Measurements from ENCODE around the gene TBX1. TPM values are rescaled to one million over a fixed set of nuclear protein-coding genes. Genes with fewer than 3 reads are reported as not detected.

The TBX1 gene
- polyA plus RNA-seq, 3 donors from 2014 or later, result 0.12 TPM; not detected in 2

- H3K36me3 Mint-ChIP-seq, result peaks cover 0 to 7% (median 5%) of the 10 kb centered on the region in 3 donors
- H3K27ac Mint-ChIP-seq, result no peak overlapping the region
- H3K27me3 Mint-ChIP-seq (ENCODE audit: low read depth in 3 of 3), result peaks cover 15 to 29% (median 23%) of the 10 kb centered on the region in 3 donors
Measured at GRCh38 chr22:19764299-19764593, 3.7 kb downstream of the TBX1 start.

GRCh38 chr22:19764636-19765476 lies 4.3 kb downstream of the TBX1 start:
- peak overlapping the region; percentile 61 to 84 (median 69) for H3K4me3 Mint-ChIP-seq
- DNase-seq, result no peak
- H3K36me3 Mint-ChIP-seq, result peaks cover 0 to 6% (median 5%) of the 10 kb centered on the region in 3 donors
- peaks cover 0 to 2% (median 0%) of the 10 kb centered on the region in 6 donors for H3K9me3 Mint-ChIP-seq
- peaks cover 12 to 22% of the 10 kb centered on the region in 2 donors for H3K4me1 Mint-ChIP-seq
- peaks cover 11 to 29% (median 18%) of the 10 kb centered on the region in 3 donors for H3K27me3 Mint-ChIP-seq (ENCODE audit: low read depth in 3 of 3)
- H3K27ac Mint-ChIP-seq, result peak overlapping the region in 1 of 6 donors; percentile 7

More at GRCh38 chr22:19764299-19764593, 3.7 kb downstream of the TBX1 start:
- no peak for DNase-seq
- Mint-ChIP-seq H3K4me3 (peak overlapping the region in 2 of 5 donors; percentile 8 to 61), H3K4me1 (peaks cover 15 to 24% of the 10 kb centered on the region in 2 donors), H3K9me3 (peaks cover 0 to 2% (median 0%) of the 10 kb centered on the region in 6 donors)

- no peaks in the 10 kb centered on the region for H3K36me3 Mint-ChIP-seq
- peaks cover 5 to 18% of the 10 kb centered on the region in 2 donors for H3K4me1 Mint-ChIP-seq
- no peaks in the 10 kb centered on the region for H3K9me3 Mint-ChIP-seq
- no peak overlapping the region for H3K27ac Mint-ChIP-seq
- DNase-seq, result peak; percentile 17 to 24 (median 19)
- peak overlapping the region; percentile 65 to 84 (median 77) for H3K4me3 Mint-ChIP-seq
- peaks cover 7 to 25% (median 16%) of the 10 kb centered on the region in 3 donors for H3K27me3 Mint-ChIP-seq (ENCODE audit: low read depth in 3 of 3)
Measured at GRCh38 chr22:19765477-19766239, 5.1 kb downstream of the TBX1 start.

- Mint-ChIP-seq H3K27me3 (ENCODE audit: low read depth in 3 of 3) (peaks cover 7 to 25% (median 16%) of the 10 kb centered on the region in 3 donors), H3K27ac (no peak overlapping the region), H3K4me1 (peaks cover 5 to 18% of the 10 kb centered on the region in 2 donors), H3K4me3 (no peak overlapping the region), H3K9me3 (no peaks in the 10 kb centered on the region), H3K36me3 (no peaks in the 10 kb centered on the region)
- DNase-seq, result no peak
Measured at GRCh38 chr22:19766240-19766510, 5.6 kb downstream of the TBX1 start.

- Mint-ChIP-seq H3K9me3 (no peaks in the 10 kb centered on the region), H3K4me1 (peaks cover 5 to 15% of the 10 kb centered on the region in 2 donors), H3K36me3 (no peaks in the 10 kb centered on the region), H3K4me3 (peak overlapping the region; percentile 66 to 75 (median 70)), H3K27me3 (ENCODE audit: low read depth in 3 of 3) (peaks cover 4 to 24% (median 15%) of the 10 kb centered on the region in 3 donors), H3K27ac (no peak overlapping the region)
- DNase-seq, result peak; percentile 49 to 53 (median 52)
Measured at GRCh38 chr22:19766511-19767426, 6.2 kb downstream of the TBX1 start.

- H3K27ac Mint-ChIP-seq, result no peak overlapping the region
- DNase-seq, result no peak
Measured at GRCh38 chr22:19767427-19768341, 7.1 kb downstream of the TBX1 start.

GRCh38 chr22:19769393-19769715 lies 8.8 kb downstream of the TBX1 start:
- peaks cover 2 to 24% (median 12%) of the 10 kb centered on the region in 3 donors for H3K27me3 Mint-ChIP-seq (ENCODE audit: low read depth in 3 of 3)
- no peak overlapping the region for H3K27ac Mint-ChIP-seq
- H3K4me1 Mint-ChIP-seq, result peaks cover 5 to 22% of the 10 kb centered on the region in 2 donors
- no peak for DNase-seq
- H3K36me3 Mint-ChIP-seq, result no peaks in the 10 kb centered on the region
- no peaks in the 10 kb centered on the region for H3K9me3 Mint-ChIP-seq
- peak overlapping the region in 3 of 5 donors; percentile 27 to 38 (median 29) for H3K4me3 Mint-ChIP-seq

More at GRCh38 chr22:19767427-19768341, 7.1 kb downstream of the TBX1 start:
- H3K36me3 Mint-ChIP-seq, result no peaks in the 10 kb centered on the region
- H3K4me3 Mint-ChIP-seq, result peak overlapping the region; percentile 66 to 72 (median 66)
- peaks cover 5 to 18% of the 10 kb centered on the region in 2 donors for H3K4me1 Mint-ChIP-seq
- H3K9me3 Mint-ChIP-seq, result no peaks in the 10 kb centered on the region
- H3K27me3 Mint-ChIP-seq (ENCODE audit: low read depth in 3 of 3), result peaks cover 0 to 26% (median 12%) of the 10 kb centered on the region in 3 donors

- Mint-ChIP-seq H3K4me3 (no peak overlapping the region), H3K27me3 (ENCODE audit: low read depth in 3 of 3) (peaks cover 2 to 23% (median 11%) of the 10 kb centered on the region in 3 donors), H3K36me3 (no peaks in the 10 kb centered on the region), H3K4me1 (peaks cover 0 to 17% of the 10 kb centered on the region in 2 donors), H3K9me3 (no peaks in the 10 kb centered on the region), H3K27ac (no peak overlapping the region)
- no peak for DNase-seq
Measured at GRCh38 chr22:19770349-19771220, 10.0 kb downstream of the TBX1 start.

- Mint-ChIP-seq H3K27me3 (ENCODE audit: low read depth in 3 of 3) (peaks cover 2 to 23% (median 13%) of the 10 kb centered on the region in 3 donors), H3K27ac (no peak overlapping the region), H3K36me3 (no peaks in the 10 kb centered on the region), H3K4me1 (peaks cover 0 to 19% of the 10 kb centered on the region in 2 donors), H3K9me3 (no peaks in the 10 kb centered on the region), H3K4me3 (no peak overlapping the region)
- no peak for DNase-seq
Measured at GRCh38 chr22:19772422-19772672, 11.8 kb downstream of the TBX1 start.

GRCh38 chr22:19772673-19773469 lies 12.3 kb downstream of the TBX1 start:
- peaks cover 0 to 15% of the 10 kb centered on the region in 2 donors for H3K4me1 Mint-ChIP-seq
- H3K27ac Mint-ChIP-seq, result no peak overlapping the region
- no peak overlapping the region for H3K4me3 Mint-ChIP-seq
- H3K36me3 Mint-ChIP-seq, result no peaks in the 10 kb centered on the region
- DNase-seq, result no peak
- H3K9me3 Mint-ChIP-seq, result no peaks in the 10 kb centered on the region
- H3K27me3 Mint-ChIP-seq (ENCODE audit: low read depth in 3 of 3), result peaks cover 2 to 19% (median 13%) of the 10 kb centered on the region in 3 donors

- DNase-seq, result no peak
- peaks cover 2 to 16% (median 12%) of the 10 kb centered on the region in 3 donors for H3K27me3 Mint-ChIP-seq (ENCODE audit: low read depth in 3 of 3)
- no peak overlapping the region for H3K4me3 Mint-ChIP-seq
- H3K9me3 Mint-ChIP-seq, result no peaks in the 10 kb centered on the region
- H3K27ac Mint-ChIP-seq, result no peak overlapping the region
- no peaks in the 10 kb centered on the region for H3K36me3 Mint-ChIP-seq
- peaks cover 0 to 15% of the 10 kb centered on the region in 2 donors for H3K4me1 Mint-ChIP-seq
Measured at GRCh38 chr22:19773470-19774040, 13.0 kb downstream of the TBX1 start.
